Nephron (organoid): Measurements from ENCODE around the gene B3GALT5.

Source experiments
- H3K27ac Mint-ChIP-seq, 3 experiments: 2 replicates each; pipeline ENCODE4 v1.8.0; 2020; ENCODE audit warnings: mixed read lengths in 3 of 3, mild to moderate bottlenecking in 2 of 3, moderate library complexity in 1 of 3
- H3K27me3 Mint-ChIP-seq: 2 replicates; pipeline ENCODE4 v1.8.0; 2021; ENCODE audit warnings: low read depth, mild to moderate bottlenecking, moderate library complexity, mixed read lengths
- H3K36me3 Mint-ChIP-seq: 2 replicates; pipeline ENCODE4 v1.8.0; 2020; ENCODE audit warnings: low read depth, mixed read lengths
- H3K4me1 Mint-ChIP-seq: 2 replicates; pipeline ENCODE4 v1.8.0; 2020; ENCODE audit warnings: mixed read lengths
- H3K4me3 Mint-ChIP-seq, 3 experiments: 2 replicates each; pipeline ENCODE4 v1.8.0; 2020; ENCODE audit warnings: mild to moderate bottlenecking in 3 of 3, mixed read lengths in 3 of 3, moderate library complexity in 2 of 3
- H3K9me3 Mint-ChIP-seq: 2 replicates; pipeline ENCODE4 v1.8.0; 2020; ENCODE audit warnings: mixed read lengths
- TF ChIP-seq, protein P1 (sequence below), 3 experiments: fragments of 200-600 bp; sonication (generic); IDR thresholded peaks; one replicate each; pipeline ENCODE4 v1.5.0; 2021; ENCODE audit warnings: antibody characterized with exemption in 3 of 3; ENCODE audit not compliant: unreplicated experiment in 3 of 3

Gene B3GALT5

DNA sequence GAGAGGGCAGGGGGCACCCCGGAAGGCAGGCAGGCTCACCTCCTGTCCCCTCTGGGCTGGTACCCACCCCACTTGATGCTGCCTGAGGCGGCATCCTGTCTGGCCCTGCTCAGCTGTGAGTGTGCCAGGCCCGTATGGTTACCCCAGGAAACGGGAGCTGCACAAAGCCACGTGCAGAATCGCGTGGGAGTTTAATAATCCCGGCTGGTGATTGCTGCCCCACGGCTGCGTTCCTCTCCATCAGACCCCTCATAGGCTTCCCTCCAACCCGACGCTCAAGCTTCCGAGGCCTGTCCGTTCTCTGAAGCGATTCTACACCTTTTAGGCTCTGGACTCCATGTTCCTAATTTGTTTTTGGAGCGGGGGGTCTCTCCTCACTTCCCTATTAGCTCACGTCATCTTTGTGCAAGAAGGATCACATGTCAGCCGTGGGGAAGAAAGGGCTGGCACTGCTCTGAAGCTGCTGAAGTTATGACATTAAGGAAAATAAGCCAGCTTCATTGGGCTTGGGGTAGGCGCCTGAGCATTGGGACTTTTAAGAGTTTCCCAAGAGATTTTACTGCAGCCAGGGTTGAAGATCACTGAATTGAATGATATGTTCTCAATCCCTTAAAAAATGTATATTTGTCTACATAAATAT is 1.1 kb upstream of the B3GALT5 start:
- no peaks in the 10 kb centered on the region for H3K36me3 Mint-ChIP-seq
- H3K4me3 Mint-ChIP-seq, result peak overlapping the region; percentile 31 to 90 (median 78)
- no peaks in the 10 kb centered on the region for H3K9me3 Mint-ChIP-seq
- peak overlapping the region in 1 of 3 experiments; percentile 47 for H3K27ac Mint-ChIP-seq
- TF ChIP-seq, protein P1, sequence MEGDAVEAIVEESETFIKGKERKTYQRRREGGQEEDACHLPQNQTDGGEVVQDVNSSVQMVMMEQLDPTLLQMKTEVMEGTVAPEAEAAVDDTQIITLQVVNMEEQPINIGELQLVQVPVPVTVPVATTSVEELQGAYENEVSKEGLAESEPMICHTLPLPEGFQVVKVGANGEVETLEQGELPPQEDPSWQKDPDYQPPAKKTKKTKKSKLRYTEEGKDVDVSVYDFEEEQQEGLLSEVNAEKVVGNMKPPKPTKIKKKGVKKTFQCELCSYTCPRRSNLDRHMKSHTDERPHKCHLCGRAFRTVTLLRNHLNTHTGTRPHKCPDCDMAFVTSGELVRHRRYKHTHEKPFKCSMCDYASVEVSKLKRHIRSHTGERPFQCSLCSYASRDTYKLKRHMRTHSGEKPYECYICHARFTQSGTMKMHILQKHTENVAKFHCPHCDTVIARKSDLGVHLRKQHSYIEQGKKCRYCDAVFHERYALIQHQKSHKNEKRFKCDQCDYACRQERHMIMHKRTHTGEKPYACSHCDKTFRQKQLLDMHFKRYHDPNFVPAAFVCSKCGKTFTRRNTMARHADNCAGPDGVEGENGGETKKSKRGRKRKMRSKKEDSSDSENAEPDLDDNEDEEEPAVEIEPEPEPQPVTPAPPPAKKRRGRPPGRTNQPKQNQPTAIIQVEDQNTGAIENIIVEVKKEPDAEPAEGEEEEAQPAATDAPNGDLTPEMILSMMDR (IDR thresholded peaks at IDR 0.05; ENCODE audit: unreplicated experiment in 3 of 3), result no peak
- peaks cover 54% of the 10 kb centered on the region for H3K27me3 Mint-ChIP-seq
- H3K4me1 Mint-ChIP-seq, result peaks cover 22% of the 10 kb centered on the region

DNA sequence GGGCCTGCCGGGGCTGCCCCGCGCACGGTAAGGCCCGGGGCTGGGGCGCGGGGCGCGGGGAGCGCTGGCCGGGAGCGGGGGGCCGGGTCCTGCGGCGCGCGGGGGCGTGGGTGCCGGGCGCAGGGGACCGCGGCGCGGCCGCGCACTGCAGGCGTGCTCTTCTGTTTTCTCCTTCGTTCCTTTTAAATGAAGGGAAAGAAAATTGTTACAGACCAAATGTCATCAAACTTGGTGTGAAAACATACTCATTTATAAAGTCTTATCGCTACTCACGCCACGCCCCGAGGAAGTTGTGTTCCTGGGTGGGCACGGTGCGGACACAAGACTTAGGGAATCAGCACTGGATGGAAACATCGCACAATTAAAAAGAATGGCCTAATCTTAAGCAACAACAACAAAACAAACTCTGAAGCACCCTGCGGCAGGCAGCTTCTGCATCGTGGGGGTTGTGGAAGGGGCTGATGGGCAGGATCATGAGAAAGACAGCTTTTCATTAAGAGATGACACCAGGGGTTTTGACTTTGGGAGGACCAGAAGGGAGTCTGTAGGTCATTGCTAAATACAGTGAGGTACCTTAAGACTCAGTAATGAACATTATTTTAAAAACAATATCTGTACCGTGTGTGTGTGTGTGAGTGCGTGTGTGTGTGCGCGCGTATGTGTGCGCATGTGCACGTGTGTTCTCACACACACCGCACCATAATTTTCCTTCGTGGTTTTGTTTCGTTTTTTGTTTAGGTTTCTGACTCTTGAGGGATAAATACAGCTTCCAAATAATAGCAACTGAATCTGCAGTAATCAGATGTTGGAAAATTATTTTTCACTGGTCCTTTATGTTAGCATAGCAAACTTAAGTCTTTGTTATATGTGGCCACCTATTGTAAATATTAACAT is 548 bp downstream of the B3GALT5 start:
- Mint-ChIP-seq H3K27me3 (peaks cover 57% of the 10 kb centered on the region), H3K9me3 (peaks cover 4% of the 10 kb centered on the region), H3K4me1 (peaks cover 22% of the 10 kb centered on the region), H3K4me3 (peak overlapping the region; percentile 75 to 86 (median 86)), H3K36me3 (no peaks in the 10 kb centered on the region), H3K27ac (peak overlapping the region in 2 of 3 experiments; percentile 16 to 62)
- TF ChIP-seq, protein P1 (IDR thresholded peaks at IDR 0.05; ENCODE audit: unreplicated experiment in 3 of 3), result no peak

DNA sequence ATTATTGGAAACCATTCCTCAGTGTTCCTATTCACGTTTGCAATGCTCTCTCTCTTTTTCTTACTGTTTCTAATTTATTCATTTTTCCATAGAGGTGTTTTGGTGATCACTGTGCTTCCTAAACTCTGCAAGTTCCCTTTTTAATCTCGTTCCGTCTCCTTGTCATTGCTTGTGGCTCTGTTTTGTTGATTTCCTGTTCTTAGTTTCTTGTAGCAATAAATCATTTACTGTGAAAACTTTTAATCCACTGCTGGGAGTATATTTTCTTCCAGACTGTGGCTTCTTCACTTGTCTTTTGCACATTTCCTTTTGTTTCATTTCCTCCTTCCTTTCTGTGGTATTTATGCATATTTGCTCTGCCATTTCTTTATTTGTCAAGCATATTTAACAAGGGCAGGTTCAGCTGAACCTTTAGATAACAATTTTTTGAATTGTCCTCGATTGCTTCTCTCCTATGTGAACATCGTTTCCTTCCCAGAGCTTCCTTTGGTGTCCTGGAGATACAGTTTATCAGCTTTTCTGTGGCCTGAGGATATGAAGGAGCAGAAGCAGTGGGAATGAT is 3.6 kb downstream of the B3GALT5 start:
- peaks cover 41% of the 10 kb centered on the region for H3K27me3 Mint-ChIP-seq
- TF ChIP-seq, protein P1 (IDR thresholded peaks at IDR 0.05; ENCODE audit: unreplicated experiment in 3 of 3), result no peak
- H3K4me3 Mint-ChIP-seq, result peak overlapping the region in 2 of 3 experiments; percentile 12 to 41
- H3K36me3 Mint-ChIP-seq, result no peaks in the 10 kb centered on the region
- peaks cover 22% of the 10 kb centered on the region for H3K4me1 Mint-ChIP-seq
- H3K27ac Mint-ChIP-seq, result no peak overlapping the region
- peaks cover 11% of the 10 kb centered on the region for H3K9me3 Mint-ChIP-seq

DNA sequence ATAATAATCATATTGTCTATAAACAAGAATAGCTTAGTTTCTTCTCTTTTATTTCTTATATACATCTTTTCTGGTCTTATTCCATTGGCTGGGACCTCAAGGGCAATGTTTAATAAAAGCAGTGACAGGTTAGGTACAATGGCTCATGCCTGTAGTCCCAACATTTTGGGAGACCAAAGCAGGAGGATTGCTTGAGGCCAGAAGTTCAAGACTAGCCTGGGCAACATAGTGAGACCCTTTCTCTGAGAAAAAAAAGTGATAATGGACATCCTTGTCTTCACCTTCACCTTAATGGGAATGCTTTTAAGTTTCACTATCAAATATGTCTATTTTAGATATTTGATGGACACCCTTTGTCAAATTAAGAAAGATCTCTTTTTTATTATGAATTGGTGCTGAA is 8.1 kb downstream of the B3GALT5 start:
- no peak overlapping the region for H3K4me3 Mint-ChIP-seq
- H3K4me1 Mint-ChIP-seq, result no peaks in the 10 kb centered on the region
- H3K27ac Mint-ChIP-seq, result no peak overlapping the region
- H3K27me3 Mint-ChIP-seq, result peaks cover 9% of the 10 kb centered on the region
- TF ChIP-seq, protein P1 (IDR thresholded peaks at IDR 0.05; ENCODE audit: unreplicated experiment in 3 of 3), result no peak
- H3K9me3 Mint-ChIP-seq, result peaks cover 28% of the 10 kb centered on the region
- peaks cover 5% of the 10 kb centered on the region for H3K36me3 Mint-ChIP-seq

DNA sequence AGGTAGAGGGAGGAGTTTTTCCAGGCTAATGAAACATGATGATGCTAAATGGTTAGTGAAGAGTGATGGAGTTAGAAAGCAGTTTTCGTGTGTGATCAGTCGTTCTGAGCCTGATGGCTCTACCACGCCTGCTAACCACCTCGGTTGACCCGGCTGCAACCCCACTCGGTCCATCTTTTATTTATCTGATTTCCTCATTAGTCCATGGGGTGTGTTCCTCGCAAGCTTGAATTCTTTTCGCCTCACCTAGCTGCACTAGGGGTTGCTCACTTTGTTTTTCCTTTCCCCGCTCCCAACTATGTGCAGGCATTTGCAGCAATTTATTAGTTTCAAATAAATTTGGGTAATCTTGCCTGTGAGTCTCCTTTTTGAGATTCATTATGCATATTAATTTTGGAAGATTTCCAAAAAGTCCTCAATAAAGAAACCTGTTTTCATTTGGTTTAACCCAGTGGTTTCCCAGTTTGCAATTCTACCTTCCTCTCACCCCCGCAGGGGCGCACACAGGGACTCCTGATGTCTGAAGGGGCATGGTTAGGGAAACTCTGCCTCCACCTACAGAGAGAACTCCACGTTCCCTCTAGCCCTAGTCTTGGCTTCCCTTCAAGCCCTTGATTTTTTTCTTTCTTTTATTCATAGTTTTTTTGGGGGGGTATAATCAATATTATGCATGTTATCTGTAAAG is 12.6 kb downstream of the B3GALT5 start:
- Mint-ChIP-seq H3K4me3 (no peak overlapping the region), H3K9me3 (peaks cover 29% of the 10 kb centered on the region), H3K4me1 (no peaks in the 10 kb centered on the region), H3K27ac (no peak overlapping the region), H3K36me3 (peaks cover 5% of the 10 kb centered on the region), H3K27me3 (peaks cover 4% of the 10 kb centered on the region)
- TF ChIP-seq, protein P1 (IDR thresholded peaks at IDR 0.05; ENCODE audit: unreplicated experiment in 3 of 3), result no peak
